Liver (tissue), 9 donors: ENCODE results near the gene TBC1D22B. TPM values are rescaled to one million over a fixed set of nuclear protein-coding genes. Genes with fewer than 3 reads are reported as not detected.

Experiments used
- DNase-seq: peaks from one replicate; pipeline ENCODE4 v3.0.0-alpha.2; 2017; ENCODE audit warnings: low spot score
- H3K27ac ChIP-seq, 2 donors: one replicate each; pipeline ENCODE4 v1.7.0; 2013; ENCODE audit warnings: inconsistent platforms in 2 of 2, low read length in 2 of 2, control low read depth in 1 of 2, low read depth in 1 of 2, mild to moderate bottlenecking in 1 of 2
- H3K27me3 ChIP-seq, 4 donors: one replicate each; pipeline versions ENCODE4 v1.6.1 to v1.7.0; 2013; ENCODE audit warnings: low read length in 3 of 4, inconsistent platforms in 1 of 4, mild to moderate bottlenecking in 1 of 4, moderate library complexity in 1 of 4; ENCODE audit not compliant: control insufficient read depth in 4 of 4, insufficient read depth in 4 of 4
- H3K36me3 ChIP-seq, 4 donors: one replicate each; pipeline versions ENCODE4 v1.6.1 to v1.7.0; 2013; ENCODE audit warnings: low read length in 3 of 4, mild to moderate bottlenecking in 3 of 4, low read depth in 1 of 4, moderate library complexity in 1 of 4; ENCODE audit not compliant: control insufficient read depth in 4 of 4, insufficient read depth in 3 of 4
- H3K4me1 ChIP-seq, 4 donors: one replicate each; pipeline versions ENCODE4 v1.6.1 to v1.7.0; 2013; ENCODE audit warnings: low read length in 3 of 4, mild to moderate bottlenecking in 3 of 4, moderate library complexity in 1 of 4; ENCODE audit not compliant: control insufficient read depth in 4 of 4, insufficient read depth in 4 of 4
- H3K4me3 ChIP-seq, 3 donors: one replicate each; pipeline versions ENCODE4 v1.6.1 to v1.7.0; 2013; ENCODE audit warnings: low read length in 3 of 3, control low read depth in 1 of 3, low read depth in 1 of 3, mild to moderate bottlenecking in 1 of 3
- H3K9ac ChIP-seq, 2 donors: one replicate each; pipeline ENCODE4 v1.7.0; 2013; ENCODE audit warnings: low read length in 2 of 2, mild to moderate bottlenecking in 2 of 2, moderate library complexity in 2 of 2, control low read depth in 1 of 2, low read depth in 1 of 2
- H3K9me3 ChIP-seq, 4 donors: one replicate each; pipeline versions ENCODE4 v1.6.1 to v1.7.0; 2013; ENCODE audit warnings: low read length in 3 of 4; ENCODE audit not compliant: control insufficient read depth in 4 of 4
- EGR1 ChIP-seq, 2 donors: IDR thresholded peaks; 2 replicates each; pipeline ENCODE4 v1.6.1; 2016 to 2018; ENCODE audit warnings: antibody characterized with exemption in 2 of 2, low read depth in 2 of 2
- FOXA1 ChIP-seq: IDR thresholded peaks from 2 replicates; pipeline ENCODE4 v1.6.1; 2016; ENCODE audit warnings: antibody characterized with exemption
- FOXA2 ChIP-seq: IDR thresholded peaks from 2 replicates; pipeline ENCODE4 v1.6.1; 2016; ENCODE audit warnings: antibody characterized with exemption
- HNF4A ChIP-seq, 2 donors: conservative IDR thresholded peaks; 2 replicates each; pipeline ENCODE4 v1.6.1; 2016; ENCODE audit warnings: antibody characterized with exemption in 2 of 2, mild to moderate bottlenecking in 2 of 2
- HNF4G ChIP-seq: IDR thresholded peaks from 2 replicates; pipeline ENCODE4 v1.6.1; 2016; ENCODE audit warnings: antibody characterized with exemption
- JUND ChIP-seq, 2 donors: IDR thresholded peaks; 2 replicates each; pipeline ENCODE4 v1.6.1; 2016; ENCODE audit warnings: antibody characterized with exemption in 2 of 2
- NR2F2 ChIP-seq: IDR thresholded peaks from 2 replicates; pipeline ENCODE4 v1.6.1; 2016; ENCODE audit warnings: antibody characterized with exemption
- RAD21 ChIP-seq, 2 donors: IDR thresholded peaks; 2 replicates each; pipeline ENCODE4 v1.6.1; 2016; ENCODE audit warnings: antibody characterized with exemption in 2 of 2, mild to moderate bottlenecking in 2 of 2
- REST ChIP-seq: IDR thresholded peaks from 2 replicates; pipeline ENCODE4 v1.6.1; 2016; ENCODE audit warnings: antibody characterized with exemption, mild to moderate bottlenecking
- RXRA ChIP-seq, 2 donors: IDR thresholded peaks; 2 replicates each; pipeline ENCODE4 v1.6.1; 2017 to 2018; ENCODE audit warnings: antibody characterized with exemption in 2 of 2, mild to moderate bottlenecking in 1 of 2
- SP1 ChIP-seq: IDR thresholded peaks from 2 replicates; pipeline ENCODE4 v1.6.1; 2018; ENCODE audit warnings: antibody characterized with exemption, mild to moderate bottlenecking
- TAF1 ChIP-seq: conservative IDR thresholded peaks from 2 replicates; pipeline ENCODE4 v1.6.1; 2016; ENCODE audit warnings: antibody characterized with exemption, mild to moderate bottlenecking
- ZBTB33 ChIP-seq: IDR thresholded peaks from 2 replicates; pipeline ENCODE4 v1.6.1; 2016; ENCODE audit warnings: antibody characterized with exemption
- WGBS: extraction: QIAGEN DNeasy Blood & Tissue Kit; methylation state at CpG from one replicate; pipeline ENCODE4 v1.1.7; 2013; 5-methylcytosine and 5-hydroxymethylcytosine counted together
- polyA plus RNA-seq, 2 donors: library from polyadenylated mRNA; stranded (reverse) in 1 of 2; unstranded in 1 of 2; fragments of 200-250 nt in 1 of 2; fragments of >200 nt in 1 of 2; fragmentation: Nextera tagmentation in 1 of 2; extraction: Ambion mirVana in 1 of 2; gene quantifications; one replicate each; pipeline versions ENCODE4 v1.2.1 to v1.2.3, GENCODE V29; 2013 to 2015
- total RNA-seq, 2 donors: library from RNA; depleted of rRNA; stranded (reverse); fragments of >200 nt; gene quantifications; one replicate each; pipeline ENCODE4 v1.2.3, GENCODE V29; 2014
- TF ChIP-seq, protein P1 (sequence below): IDR thresholded peaks from 2 replicates; pipeline ENCODE4 v1.6.1; 2016; ENCODE audit warnings: antibody characterized with exemption
- TF ChIP-seq, protein P2 (sequence below): IDR thresholded peaks from 2 replicates; pipeline ENCODE4 v1.6.1; 2016; ENCODE audit warnings: antibody characterized with exemption
- donor health status: healthy.
- donor health status: healthy.
- donor health status: healthy.
- donor health status: healthy.
- donor health status: healthy.

Gene TBC1D22B
- total and polyA plus RNA-seq, 4 donors: 1.4 to 10.7 (median 1.9) TPM

- Histone ChIP-seq H3K36me3 (no peaks in the 10 kb centered on the region), H3K27ac (no peak overlapping the region), H3K9ac (no peak overlapping the region), H3K9me3 (no peaks in the 10 kb centered on the region), H3K4me1 (peaks cover 0 to 14% (median 6%) of the 10 kb centered on the region in 4 donors), H3K27me3 (no peaks in the 10 kb centered on the region), H3K4me3 (no peak overlapping the region)
- WGBS: 99% methylated on average over 5 of the region's 5 CpGs
- TF ChIP-seq HNF4G (no peak), NR2F2 (no peak), EGR1 (IDR thresholded peaks at IDR 0.05; ENCODE audit: low read depth in 2 of 2) (no peak), SP1 (no peak), REST (no peak), HNF4A (conservative IDR thresholded peaks at IDR 0.05) (no peak)
- no peak for DNase-seq
Observed at GRCh38 chr6:37338745-37339255, 81.2 kb downstream of the TBC1D22B start.

DNA sequence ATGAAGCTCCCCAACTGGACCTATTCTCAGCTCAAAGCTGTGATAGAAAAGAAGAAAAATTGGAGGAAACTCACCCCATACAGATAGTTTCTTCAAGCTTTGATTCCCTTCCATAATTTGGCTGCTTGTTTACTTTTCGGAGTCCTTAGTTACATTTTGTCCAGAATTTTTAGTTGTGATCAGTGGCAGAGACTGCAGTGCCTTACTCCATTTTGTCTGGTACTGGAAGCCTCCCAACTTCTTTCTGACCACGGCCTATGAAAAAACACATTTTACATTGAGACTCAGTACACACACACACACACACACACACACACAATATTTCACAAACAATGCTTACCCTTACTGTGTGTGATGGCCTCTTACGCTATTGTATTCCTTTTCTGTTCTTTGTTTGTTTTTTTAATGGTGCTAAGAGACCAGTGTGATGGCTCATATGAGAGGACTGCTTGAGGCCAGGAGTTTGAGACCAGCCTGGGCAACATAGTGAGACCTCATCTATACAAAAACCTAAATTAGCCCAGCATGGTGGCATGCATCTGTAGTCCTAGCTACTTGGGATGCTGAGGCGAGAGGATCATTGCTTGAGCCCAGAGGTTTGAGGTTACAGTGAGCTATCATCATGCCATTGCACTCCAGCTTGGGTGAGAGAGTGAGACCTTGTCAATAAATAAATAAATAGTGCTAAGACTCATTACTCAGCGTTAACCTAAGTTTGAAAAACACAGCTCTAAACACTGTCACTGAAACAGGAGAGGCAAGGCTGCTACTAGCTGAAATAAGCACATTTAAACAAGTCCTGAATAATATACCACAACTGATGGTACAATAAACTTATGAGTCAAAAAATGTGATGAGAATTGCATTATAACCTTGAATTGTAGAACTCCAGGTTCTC lies 82.4 kb downstream of the TBC1D22B start:
- Histone ChIP-seq H3K27ac (no peak overlapping the region), H3K4me3 (no peak overlapping the region), H3K4me1 (peaks cover 0 to 8% (median 5%) of the 10 kb centered on the region in 4 donors), H3K36me3 (no peaks in the 10 kb centered on the region), H3K9me3 (no peaks in the 10 kb centered on the region), H3K27me3 (peaks cover 0 to 2% (median 0%) of the 10 kb centered on the region in 4 donors), H3K9ac (no peak overlapping the region)
- 77% methylated on average over 5 of the region's 5 CpGs for WGBS
- TF ChIP-seq, protein P1, sequence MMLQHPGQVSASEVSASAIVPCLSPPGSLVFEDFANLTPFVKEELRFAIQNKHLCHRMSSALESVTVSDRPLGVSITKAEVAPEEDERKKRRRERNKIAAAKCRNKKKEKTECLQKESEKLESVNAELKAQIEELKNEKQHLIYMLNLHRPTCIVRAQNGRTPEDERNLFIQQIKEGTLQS: no peak
- TF ChIP-seq HNF4G (no peak), REST (no peak), JUND (IDR thresholded peaks at IDR 0.05) (no peak), ZBTB33 (no peak), RAD21 (IDR thresholded peaks at IDR 0.05) (no peak), HNF4A (conservative IDR thresholded peaks at IDR 0.05) (no peak), RXRA (IDR thresholded peaks at IDR 0.05) (no peak), TAF1 (no peak), EGR1 (IDR thresholded peaks at IDR 0.05; ENCODE audit: low read depth in 2 of 2) (no peak), FOXA1 (no peak), NR2F2 (no peak), SP1 (no peak), FOXA2 (no peak)
- TF ChIP-seq, protein P2, sequence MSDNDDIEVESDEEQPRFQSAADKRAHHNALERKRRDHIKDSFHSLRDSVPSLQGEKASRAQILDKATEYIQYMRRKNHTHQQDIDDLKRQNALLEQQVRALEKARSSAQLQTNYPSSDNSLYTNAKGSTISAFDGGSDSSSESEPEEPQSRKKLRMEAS: no peak
- no peak for DNase-seq
